ENCODE results near the gene IDS. TPM values are rescaled to one million over a fixed set of nuclear protein-coding genes. Genes with fewer than 3 reads are reported as not detected.
"Not testable (repeated sequence)": the region's sequence is repeated elsewhere in the genome, so short reads cannot be mapped to it uniquely, and the experiment has no call there.

Gene IDS
- total RNA-seq, 2 experiments from 2014 or later, result 38.5 to 38.8 TPM

DNA sequence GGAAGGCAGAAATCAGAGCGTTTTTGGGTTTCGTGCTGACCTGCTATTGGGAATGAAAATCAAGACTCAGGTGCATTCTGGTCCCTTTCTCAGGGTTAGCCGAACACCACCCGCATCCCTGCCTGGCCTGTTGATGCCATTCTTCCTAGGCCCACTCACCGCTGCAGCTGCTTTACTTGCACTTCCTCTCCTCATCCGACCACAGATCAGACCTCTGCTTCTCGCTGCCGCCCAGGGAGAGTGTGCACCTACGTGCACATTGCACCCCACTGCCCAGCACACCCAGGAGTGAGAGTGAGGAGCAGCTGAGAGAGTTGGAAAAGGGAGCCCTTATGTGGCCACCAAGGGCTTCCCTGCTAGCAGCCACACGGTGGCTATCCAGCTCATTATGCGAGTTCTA, 32.4 kb upstream of the IDS start:
- not testable (repeated sequence) for H3K4me3 Mint-ChIP-seq

DNA sequence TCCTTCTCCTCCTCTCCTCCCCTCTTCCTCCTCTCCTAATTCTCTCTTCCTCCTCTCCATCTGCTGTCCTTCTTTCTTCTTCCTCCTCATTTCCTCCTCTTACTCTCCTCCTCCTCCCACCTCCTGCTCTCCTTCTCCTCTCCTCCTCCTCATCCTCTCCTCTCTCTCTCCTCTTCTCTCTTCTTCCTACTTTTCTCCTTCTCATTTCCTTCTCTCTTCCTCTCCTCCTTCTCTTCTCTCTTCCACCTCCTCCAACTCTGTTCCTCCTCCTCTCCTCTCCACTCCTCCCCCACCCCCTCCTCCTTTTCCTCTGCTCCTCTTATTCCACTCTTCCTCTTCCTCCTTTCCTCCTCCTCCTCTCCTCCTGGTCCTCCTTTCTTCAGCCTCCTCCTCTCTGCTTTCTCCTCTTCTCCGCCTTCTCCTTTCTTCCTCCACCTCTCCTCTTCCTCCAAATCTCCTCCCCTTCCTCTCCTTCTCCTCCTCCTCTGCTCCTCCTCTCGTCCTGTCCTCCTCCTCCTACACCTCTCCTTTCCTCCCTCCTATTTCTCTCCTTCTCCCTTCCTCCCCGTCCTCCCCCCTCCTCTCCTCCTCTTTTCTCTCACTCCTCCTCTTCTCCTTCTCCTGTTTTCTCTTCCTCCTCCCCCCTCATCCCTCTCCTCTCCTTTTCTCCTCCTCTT, 30.0 kb upstream of the IDS start:
- H3K36me3 Mint-ChIP-seq, DNase-seq, H3K9me3 Mint-ChIP-seq, H3K27me3 Mint-ChIP-seq, H3K27ac Mint-ChIP-seq, H3K4me3 Mint-ChIP-seq: not testable (repeated sequence)
- peaks cover 17% of the 10 kb centered on the region for H3K4me1 Mint-ChIP-seq

More for the DNA sequence above, 32.4 kb upstream of the IDS start:
- not testable (repeated sequence) for H3K4me1 Mint-ChIP-seq, H3K9me3 Mint-ChIP-seq, H3K27ac Mint-ChIP-seq, DNase-seq, H3K27me3 Mint-ChIP-seq, H3K36me3 Mint-ChIP-seq

DNA sequence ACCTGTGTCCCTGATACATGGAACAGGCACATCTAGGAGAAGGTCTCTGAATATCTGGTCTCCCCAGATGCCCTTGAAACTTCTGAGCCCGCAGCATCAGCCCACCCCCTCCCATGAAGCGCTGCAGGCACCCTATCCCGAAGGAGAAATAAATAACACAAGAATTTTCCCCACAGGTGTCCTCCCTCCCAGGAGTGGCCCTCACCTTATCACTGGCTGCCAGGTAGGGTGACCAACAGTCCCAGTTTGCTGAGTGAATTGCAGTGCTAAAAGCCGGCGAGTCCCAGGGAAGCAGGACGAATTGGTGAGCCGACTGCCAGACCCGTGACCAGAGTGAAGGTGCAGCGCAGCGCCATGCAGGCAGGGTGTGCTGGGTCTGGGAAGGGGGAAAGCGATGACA, 28.9 kb upstream of the IDS start:
- H3K9me3 Mint-ChIP-seq, H3K36me3 Mint-ChIP-seq, H3K4me3 Mint-ChIP-seq, DNase-seq, H3K27me3 Mint-ChIP-seq, H3K27ac Mint-ChIP-seq: not testable (repeated sequence)
- peaks cover 17% of the 10 kb centered on the region for H3K4me1 Mint-ChIP-seq

DNA sequence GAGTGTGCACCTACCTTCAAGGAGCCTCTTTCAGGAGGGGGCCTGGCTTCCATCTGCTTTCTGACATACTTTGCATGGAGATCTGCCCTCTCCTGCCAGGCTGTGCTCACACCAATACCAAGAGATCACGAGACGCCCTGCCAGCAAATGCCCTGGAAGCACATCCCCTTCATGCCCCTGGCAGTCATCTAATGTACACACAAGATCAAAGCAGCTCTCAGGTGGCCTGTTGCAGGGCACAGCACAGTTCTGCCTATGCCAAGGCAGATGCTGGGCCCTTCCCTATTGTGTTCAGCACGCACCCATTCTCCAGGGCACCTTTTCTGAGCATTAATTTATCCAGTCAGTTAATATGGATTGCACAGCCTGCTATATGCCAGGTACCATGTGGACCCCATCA, 27.8 kb upstream of the IDS start:
- DNase-seq, H3K27ac Mint-ChIP-seq, H3K9me3 Mint-ChIP-seq, H3K27me3 Mint-ChIP-seq, H3K36me3 Mint-ChIP-seq, H3K4me3 Mint-ChIP-seq: not testable (repeated sequence)
- H3K4me1 Mint-ChIP-seq, result peaks cover 16% of the 10 kb centered on the region

DNA sequence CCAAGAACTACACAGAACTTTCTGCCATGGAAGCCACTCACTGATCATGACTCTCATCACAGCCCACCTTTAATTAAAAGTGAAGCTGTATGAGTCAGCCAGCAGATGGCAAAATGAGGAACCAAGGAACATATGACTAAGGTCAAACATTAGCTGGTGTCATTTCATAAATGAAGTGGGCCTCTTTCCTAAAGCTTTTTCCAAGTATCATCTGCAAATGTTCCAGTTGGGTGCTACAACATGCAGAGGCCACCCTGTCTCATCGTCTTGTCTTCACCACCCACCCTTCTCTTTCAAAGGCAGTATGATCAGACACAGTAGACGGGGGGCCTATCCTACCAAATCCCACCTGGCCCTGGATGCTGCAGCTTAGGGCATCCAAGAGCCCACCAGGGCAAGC, 26.5 kb upstream of the IDS start:
- Mint-ChIP-seq H3K4me3 (no peak overlapping the region), H3K27me3 (no peaks in the 10 kb centered on the region), H3K27ac (peak overlapping the region; percentile 81), H3K36me3 (no peaks in the 10 kb centered on the region), H3K9me3 (no peaks in the 10 kb centered on the region), H3K4me1 (peaks cover 16% of the 10 kb centered on the region)
- DNase-seq, result no peak

DNA sequence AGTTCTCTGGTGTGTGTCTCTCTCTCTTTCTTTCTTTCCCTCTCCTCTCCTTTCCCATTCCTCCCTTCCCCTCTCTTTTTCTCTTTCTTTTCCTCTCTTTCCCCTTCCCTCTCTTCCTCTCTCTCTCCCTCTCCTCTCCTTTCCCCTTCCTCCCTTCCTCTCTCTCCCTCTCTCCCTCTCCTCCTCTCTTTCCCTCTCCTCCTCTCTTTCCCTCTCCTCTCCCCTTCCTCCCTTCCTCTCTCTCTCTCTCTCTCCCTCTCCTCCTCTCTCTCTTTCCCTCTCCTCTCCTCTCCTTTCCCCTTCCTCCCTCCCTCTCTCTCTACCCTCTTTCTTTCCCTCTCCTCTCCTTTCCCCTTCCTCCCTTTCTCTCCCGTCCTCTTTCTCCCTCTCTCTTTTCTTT, 23.3 kb upstream of the IDS start:
- peaks cover 18% of the 10 kb centered on the region for H3K4me1 Mint-ChIP-seq
- no peak overlapping the region for H3K4me3 Mint-ChIP-seq
- no peak overlapping the region for H3K27ac Mint-ChIP-seq

DNA sequence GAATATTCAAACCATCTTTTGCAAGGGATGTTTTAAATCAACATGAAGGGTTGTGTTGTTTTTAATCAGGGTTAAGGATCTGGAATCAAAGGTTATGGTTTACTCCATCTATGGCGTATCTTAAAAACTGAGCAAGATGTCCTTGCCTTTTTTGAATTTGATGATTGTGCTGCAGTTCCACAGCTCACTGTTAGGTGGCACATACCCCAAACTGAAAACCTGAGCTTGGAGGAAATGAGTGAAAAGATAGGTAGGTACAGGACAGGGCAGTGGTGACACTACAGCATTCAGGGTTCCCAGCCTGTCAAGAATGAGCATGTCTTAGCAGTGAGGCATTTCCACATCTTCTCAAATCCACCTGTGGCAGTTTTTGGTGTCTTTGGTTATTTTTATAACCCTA, 22.6 kb upstream of the IDS start:
- Mint-ChIP-seq H3K27ac (no peak overlapping the region), H3K36me3 (no peaks in the 10 kb centered on the region), H3K27me3 (no peaks in the 10 kb centered on the region), H3K4me3 (no peak overlapping the region), H3K4me1 (peaks cover 21% of the 10 kb centered on the region), H3K9me3 (no peaks in the 10 kb centered on the region)
- DNase-seq, result no peak

More for the DNA sequence above, 23.3 kb upstream of the IDS start:
- no peaks in the 10 kb centered on the region for H3K27me3 Mint-ChIP-seq
- DNase-seq, result no peak
- no peaks in the 10 kb centered on the region for H3K9me3 Mint-ChIP-seq
- no peaks in the 10 kb centered on the region for H3K36me3 Mint-ChIP-seq

DNA sequence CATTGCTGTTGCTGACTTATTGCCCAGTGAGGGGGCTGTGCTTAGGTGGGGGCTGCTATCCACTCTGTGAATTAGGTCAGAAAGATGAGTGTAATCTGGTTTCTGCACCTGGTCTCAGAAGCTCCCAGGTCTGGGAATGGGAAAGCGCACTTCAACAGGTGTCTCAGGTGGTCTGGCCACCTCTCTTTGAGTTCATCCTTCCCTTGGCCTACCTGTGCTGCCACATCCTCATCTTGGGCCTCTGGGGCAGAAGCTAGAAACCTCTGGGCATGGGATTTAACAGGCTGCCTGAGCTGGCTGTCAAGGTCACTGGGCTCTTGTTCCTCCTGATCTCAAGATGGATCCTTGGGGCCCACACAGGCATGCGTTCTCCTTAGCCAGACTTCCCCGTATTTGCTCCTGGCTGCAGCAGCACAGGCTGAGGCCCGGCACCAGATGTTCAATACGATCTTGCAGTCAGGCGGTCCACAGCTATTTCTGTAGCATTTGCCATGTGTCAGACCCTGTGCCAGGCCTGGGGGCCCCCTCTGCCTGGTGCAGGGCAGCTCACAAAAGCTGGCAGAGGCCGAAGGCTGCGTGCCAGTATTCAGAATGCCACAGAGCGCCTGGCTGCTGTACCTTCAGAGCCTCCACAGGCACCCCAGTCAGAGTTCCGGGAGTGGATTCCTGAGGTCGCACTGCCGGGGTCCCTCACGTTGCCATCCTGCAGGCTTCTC, 21.4 kb upstream of the IDS start:
- not testable (repeated sequence) for DNase-seq, H3K9me3 Mint-ChIP-seq, H3K36me3 Mint-ChIP-seq, H3K4me3 Mint-ChIP-seq, H3K27me3 Mint-ChIP-seq
- peak overlapping the region; percentile 80 for H3K27ac Mint-ChIP-seq
- H3K4me1 Mint-ChIP-seq, result peaks cover 23% of the 10 kb centered on the region

DNA sequence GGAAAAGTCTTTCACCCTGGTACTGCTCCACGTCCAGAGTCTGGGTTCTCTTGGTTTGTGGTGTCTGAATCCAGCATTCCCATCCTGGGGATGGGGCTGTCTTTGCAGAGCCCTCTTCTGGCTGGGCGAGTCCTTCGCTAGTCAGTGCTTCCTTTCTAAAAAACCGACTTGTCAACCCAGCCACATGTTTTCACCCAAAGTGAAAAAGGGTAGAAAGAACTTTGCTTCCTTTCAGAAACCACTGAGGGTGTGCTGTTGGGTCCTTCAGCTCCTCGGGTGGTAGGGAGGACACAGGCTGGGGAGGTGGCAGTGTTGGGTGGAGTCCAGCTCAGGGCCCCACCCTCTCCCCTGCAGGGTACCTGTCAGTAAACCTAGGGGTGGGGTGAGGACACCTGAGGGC, 20.8 kb upstream of the IDS start:
- peak overlapping the region; percentile 34 for H3K4me3 Mint-ChIP-seq

DNA sequence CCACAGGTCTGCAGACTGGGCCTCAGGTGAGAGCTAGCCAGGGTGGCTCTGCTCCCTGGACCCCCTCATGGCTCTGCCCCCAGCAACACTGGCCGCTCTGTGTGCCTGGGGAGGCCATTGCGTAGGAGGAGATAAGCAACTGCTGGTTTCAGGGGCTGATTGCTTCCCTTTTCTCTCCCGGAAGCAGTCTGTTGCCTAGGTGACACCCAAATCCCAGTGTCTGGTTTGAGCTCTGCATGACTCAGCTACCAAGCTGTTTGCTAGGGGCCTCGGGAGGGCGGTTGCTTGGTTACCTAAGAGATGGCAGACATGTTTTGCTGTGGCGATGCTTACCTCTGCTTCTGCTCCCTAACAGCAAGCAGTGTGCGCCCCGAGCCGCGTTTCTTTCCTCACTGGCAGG, 20.3 kb upstream of the IDS start:
- H3K4me3 Mint-ChIP-seq, H3K27me3 Mint-ChIP-seq, H3K36me3 Mint-ChIP-seq, H3K9me3 Mint-ChIP-seq: not testable (repeated sequence)
- peak; percentile 63 for DNase-seq
- peak overlapping the region; percentile 65 for H3K27ac Mint-ChIP-seq
- peaks cover 24% of the 10 kb centered on the region for H3K4me1 Mint-ChIP-seq

More for the DNA sequence above, 20.8 kb upstream of the IDS start:
- not testable (repeated sequence) for DNase-seq, H3K36me3 Mint-ChIP-seq, H3K27me3 Mint-ChIP-seq, H3K9me3 Mint-ChIP-seq
- H3K27ac Mint-ChIP-seq, result peak overlapping the region; percentile 80
- peaks cover 23% of the 10 kb centered on the region for H3K4me1 Mint-ChIP-seq

DNA sequence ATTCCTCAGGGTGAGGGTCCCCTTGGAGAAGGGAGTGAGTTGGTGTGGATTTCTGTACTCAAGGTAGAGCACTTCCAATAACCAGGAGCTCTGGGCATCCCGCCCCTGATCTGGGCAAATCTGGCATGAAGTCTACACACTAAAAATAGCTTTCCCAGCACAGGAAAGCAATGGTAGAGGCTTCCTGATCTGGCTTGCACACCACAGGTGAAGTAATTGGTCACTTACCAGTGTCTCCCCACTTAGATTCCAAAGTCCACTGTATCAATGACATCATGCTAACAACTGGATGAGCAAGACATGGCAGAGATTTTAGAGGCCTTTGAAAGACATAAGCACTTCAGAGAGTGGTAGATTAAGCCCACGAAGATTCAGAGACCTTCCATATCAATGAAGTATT, 17.8 kb upstream of the IDS start:
- DNase-seq, result no peak
- peaks cover 23% of the 10 kb centered on the region for H3K4me1 Mint-ChIP-seq
- H3K36me3 Mint-ChIP-seq, result no peaks in the 10 kb centered on the region
- no peaks in the 10 kb centered on the region for H3K9me3 Mint-ChIP-seq
- H3K4me3 Mint-ChIP-seq, result no peak overlapping the region
- no peak overlapping the region for H3K27ac Mint-ChIP-seq
- no peaks in the 10 kb centered on the region for H3K27me3 Mint-ChIP-seq

DNA sequence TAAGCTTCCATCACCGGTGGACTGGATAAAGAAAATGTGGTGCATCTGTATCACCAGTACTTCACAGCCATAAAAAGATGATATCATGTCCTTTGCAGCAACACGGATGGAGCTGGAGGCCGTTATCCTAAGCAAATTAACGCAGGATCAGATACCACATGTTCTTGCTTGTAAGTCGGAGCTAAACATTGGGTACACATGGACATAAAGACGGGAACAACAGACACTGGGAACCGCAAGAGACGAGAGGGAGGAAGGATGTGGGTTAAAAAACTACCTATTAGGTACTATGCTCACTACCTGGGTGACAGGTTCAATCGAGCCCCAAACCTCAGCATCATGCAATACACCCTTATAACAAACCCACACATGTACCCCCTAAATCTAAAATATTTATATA, 16.3 kb upstream of the IDS start:
- DNase-seq, result no peak
- no peaks in the 10 kb centered on the region for H3K36me3 Mint-ChIP-seq
- H3K4me1 Mint-ChIP-seq, result peaks cover 30% of the 10 kb centered on the region
- no peaks in the 10 kb centered on the region for H3K27me3 Mint-ChIP-seq
- H3K4me3 Mint-ChIP-seq, result no peak overlapping the region
- peaks cover 1% of the 10 kb centered on the region for H3K9me3 Mint-ChIP-seq
- no peak overlapping the region for H3K27ac Mint-ChIP-seq

DNA sequence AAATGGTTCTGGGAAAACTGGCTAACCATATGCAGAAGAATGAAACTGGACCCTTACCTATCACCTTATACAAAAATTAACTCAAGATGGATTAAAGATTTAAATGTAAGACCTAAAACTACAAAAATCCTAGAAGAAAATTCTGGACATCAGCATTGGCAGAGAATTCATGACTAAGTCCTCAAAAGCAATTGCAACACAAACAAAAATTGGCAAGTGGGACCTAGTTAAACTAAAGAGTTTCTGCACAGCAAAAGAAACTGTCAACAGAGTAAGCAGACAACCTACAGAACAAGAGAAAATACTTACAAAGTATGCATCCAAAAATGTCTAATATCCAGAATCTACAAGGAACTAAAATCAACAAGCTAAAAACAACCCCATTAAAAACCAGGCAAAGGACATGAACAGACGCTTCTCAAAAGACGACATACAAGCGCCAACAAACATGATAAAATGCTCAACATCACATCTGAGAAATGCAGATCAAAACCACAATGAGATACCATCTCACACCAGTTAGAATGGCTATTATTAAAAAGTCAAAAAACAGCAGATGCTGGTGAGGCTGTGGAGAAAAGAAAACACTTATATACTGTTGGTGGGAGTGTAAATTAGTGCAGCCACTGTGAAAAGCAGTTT, 15.7 kb upstream of the IDS start:
- Mint-ChIP-seq H3K4me1 (peaks cover 36% of the 10 kb centered on the region), H3K27ac (peak overlapping the region; percentile 29)
- not testable (repeated sequence) for DNase-seq, H3K4me3 Mint-ChIP-seq, H3K27me3 Mint-ChIP-seq, H3K9me3 Mint-ChIP-seq, H3K36me3 Mint-ChIP-seq

DNA sequence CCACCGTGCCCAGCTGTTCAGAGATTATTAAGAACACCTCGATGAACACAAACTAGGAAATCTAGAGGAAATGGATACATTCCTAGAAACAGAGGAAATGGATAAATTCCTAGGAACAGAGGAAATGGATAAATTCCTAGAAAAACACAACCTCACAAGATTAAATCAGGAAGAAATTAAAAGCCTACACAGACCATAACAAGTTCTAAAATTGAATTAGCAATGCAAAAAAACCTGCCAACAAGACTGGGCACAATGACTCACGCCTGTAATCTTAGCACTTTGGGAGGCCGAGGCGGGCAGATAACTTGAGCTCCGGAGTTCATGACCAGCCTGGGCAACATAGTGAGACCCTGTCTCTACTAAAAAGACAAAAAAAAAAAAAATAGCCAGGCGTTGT, 13.1 kb upstream of the IDS start:
- H3K4me1 Mint-ChIP-seq, result peaks cover 50% of the 10 kb centered on the region
- H3K4me3 Mint-ChIP-seq, result no peak overlapping the region
- H3K27me3 Mint-ChIP-seq, result no peaks in the 10 kb centered on the region
- peaks cover 1% of the 10 kb centered on the region for H3K9me3 Mint-ChIP-seq
- DNase-seq, result no peak
- H3K36me3 Mint-ChIP-seq, result no peaks in the 10 kb centered on the region
- no peak overlapping the region for H3K27ac Mint-ChIP-seq

DNA sequence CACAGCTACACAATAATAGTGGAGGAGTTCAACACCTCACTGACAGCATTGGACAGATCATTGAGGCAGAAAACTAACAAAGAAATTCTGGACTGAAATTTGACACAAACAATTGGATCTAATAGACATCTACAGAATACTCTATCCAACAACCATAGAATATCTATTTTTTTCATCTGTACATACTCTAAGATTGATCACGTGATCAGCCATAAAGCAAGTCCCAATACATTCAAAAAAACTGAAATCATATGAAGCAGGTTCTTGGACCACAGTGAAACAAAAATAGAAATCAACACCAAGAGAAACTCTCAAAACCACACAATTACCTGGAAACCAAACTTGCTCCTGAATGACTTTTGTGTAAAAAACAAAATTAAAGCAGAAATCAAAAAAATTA, 12.2 kb upstream of the IDS start:
- peaks cover 50% of the 10 kb centered on the region for H3K4me1 Mint-ChIP-seq
- H3K27me3 Mint-ChIP-seq, result no peaks in the 10 kb centered on the region
- H3K27ac Mint-ChIP-seq, result no peak overlapping the region
- DNase-seq, result no peak
- no peaks in the 10 kb centered on the region for H3K36me3 Mint-ChIP-seq
- peaks cover 1% of the 10 kb centered on the region for H3K9me3 Mint-ChIP-seq
- no peak overlapping the region for H3K4me3 Mint-ChIP-seq

DNA sequence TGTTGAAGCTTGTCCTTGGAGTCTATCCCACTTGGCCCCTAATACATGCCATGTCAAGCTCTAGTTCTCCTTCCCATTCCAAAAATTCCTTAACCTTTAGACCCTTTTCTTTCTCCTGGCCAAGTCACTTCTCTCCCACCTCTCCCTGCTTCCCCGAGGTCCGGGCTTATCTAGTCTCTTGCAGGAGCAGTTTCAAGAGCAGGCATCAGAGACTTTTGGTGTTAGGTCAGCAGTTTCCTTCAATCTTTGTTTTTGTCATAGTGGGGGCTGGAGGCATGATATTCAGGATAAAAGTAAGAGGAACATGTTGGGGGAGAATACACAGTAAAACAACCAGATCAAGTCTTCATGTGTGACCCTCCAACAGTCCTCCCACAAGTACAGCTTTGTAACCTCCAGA, 11.5 kb upstream of the IDS start:
- peaks cover 1% of the 10 kb centered on the region for H3K9me3 Mint-ChIP-seq
- peaks cover 46% of the 10 kb centered on the region for H3K4me1 Mint-ChIP-seq
- no peak for DNase-seq
- no peak overlapping the region for H3K27ac Mint-ChIP-seq
- H3K27me3 Mint-ChIP-seq, result no peaks in the 10 kb centered on the region
- H3K36me3 Mint-ChIP-seq, result no peaks in the 10 kb centered on the region
- no peak overlapping the region for H3K4me3 Mint-ChIP-seq
